ENCODE data around the gene FSTL4. TPM values are rescaled to one million over a fixed set of nuclear protein-coding genes. Genes with fewer than 3 reads are reported as not detected.

The FSTL4 gene
- total RNA-seq, 1 donor from 2014 or later: not detected

GRCh38 chr5:133415506-133415905 lies 196.8 kb downstream of the FSTL4 start:
- intact Hi-C loops (cut with micrococcal nuclease): no loop called here
- Histone ChIP-seq H3K4me3 (no peak overlapping the region), H3K27ac (replicated peaks) (no peak overlapping the region), H3K4me1 (no peaks in the 10 kb centered on the region), H3K36me3 (no peaks in the 10 kb centered on the region), H3K9me3 (replicated peaks) (no peaks in the 10 kb centered on the region), H3K27me3 (ENCODE audit: low read depth) (peaks cover 48% of the 10 kb centered on the region)
- no peak for DNase-seq
- TF ChIP-seq CTCF (IDR thresholded peaks at IDR 0.05; ENCODE audit: borderline replicate concordance): no peak

GRCh38 chr5:133412661-133413060 lies 199.7 kb downstream of the FSTL4 start:
- no peak overlapping the region for H3K27ac ChIP-seq (replicated peaks)
- no peaks in the 10 kb centered on the region for H3K36me3 ChIP-seq
- no peak for DNase-seq
- no peaks in the 10 kb centered on the region for H3K4me1 ChIP-seq
- no peak overlapping the region for H3K4me3 ChIP-seq
- H3K27me3 ChIP-seq (ENCODE audit: low read depth): peaks cover 70% of the 10 kb centered on the region
- H3K9me3 ChIP-seq (replicated peaks): no peaks in the 10 kb centered on the region
- no peak for TF ChIP-seq CTCF (IDR thresholded peaks at IDR 0.05; ENCODE audit: borderline replicate concordance)
- intact Hi-C loops (cut with micrococcal nuclease): no loop called here

GRCh38 chr5:133410335-133410828 lies 202.0 kb downstream of the FSTL4 start:
- Histone ChIP-seq H3K4me3 (no peak overlapping the region), H3K27ac (replicated peaks) (no peak overlapping the region), H3K27me3 (ENCODE audit: low read depth) (peaks cover 58% of the 10 kb centered on the region), H3K4me1 (no peaks in the 10 kb centered on the region), H3K36me3 (no peaks in the 10 kb centered on the region), H3K9me3 (replicated peaks) (no peaks in the 10 kb centered on the region)
- TF ChIP-seq CTCF (IDR thresholded peaks at IDR 0.05; ENCODE audit: borderline replicate concordance): no peak
- no peak for DNase-seq
- intact Hi-C loops (cut with micrococcal nuclease): no loop called here

- TF ChIP-seq CTCF (IDR thresholded peaks at IDR 0.05; ENCODE audit: borderline replicate concordance): no peak
- Histone ChIP-seq H3K4me3 (no peak overlapping the region), H3K27ac (replicated peaks) (no peak overlapping the region), H3K9me3 (replicated peaks) (no peaks in the 10 kb centered on the region), H3K27me3 (ENCODE audit: low read depth) (peaks cover 49% of the 10 kb centered on the region), H3K36me3 (no peaks in the 10 kb centered on the region), H3K4me1 (no peaks in the 10 kb centered on the region)
- DNase-seq: no peak
- intact Hi-C loops (cut with micrococcal nuclease): no loop called here
These were observed 203.1 kb downstream of the FSTL4 start for GRCh38 chr5:133409210-133409674.

GRCh38 chr5:133408322-133408721 lies 204.0 kb downstream of the FSTL4 start:
- no peak overlapping the region for H3K27ac ChIP-seq (replicated peaks)
- no peaks in the 10 kb centered on the region for H3K9me3 ChIP-seq (replicated peaks)
- H3K36me3 ChIP-seq: no peaks in the 10 kb centered on the region
- no peak for TF ChIP-seq CTCF (IDR thresholded peaks at IDR 0.05; ENCODE audit: borderline replicate concordance)
- H3K4me1 ChIP-seq: no peaks in the 10 kb centered on the region
- intact Hi-C loops (cut with micrococcal nuclease): no loop called here
- H3K27me3 ChIP-seq (ENCODE audit: low read depth): peaks cover 51% of the 10 kb centered on the region
- no peak overlapping the region for H3K4me3 ChIP-seq
- no peak for DNase-seq
